SK-N-MC (cell line): ENCODE measurements around the gene DRC3.

Source experiments
- EZH2 ChIP-seq: fragments of 200-600 bp; sonication (generic); IDR thresholded peaks from one replicate; pipeline ENCODE4 v1.6.1; 2017; ENCODE audit warnings: antibody characterized with exemption
- FOXP2 ChIP-seq: optimal IDR thresholded peaks from 2 replicates; pipeline ENCODE3; 2011; ENCODE audit warnings: mild to moderate bottlenecking, moderate library complexity; ENCODE audit not compliant: insufficient read depth; ENCODE audit errors: extremely low read length, control extremely low read depth
- POLR2AphosphoS5 ChIP-seq: IDR thresholded peaks from 2 replicates; pipeline ENCODE4 v1.6.1; 2012; ENCODE audit warnings: mild to moderate bottlenecking, low read depth, low read length, borderline replicate concordance

GRCh38 chr17:18020971-18021370 is 48.3 kb downstream of the DRC3 start:
- TF ChIP-seq EZH2 (no peak), POLR2AphosphoS5 (no peak), FOXP2 (no peak)
